ENCODE results near the gene VEGFA.

Gene VEGFA

DNA sequence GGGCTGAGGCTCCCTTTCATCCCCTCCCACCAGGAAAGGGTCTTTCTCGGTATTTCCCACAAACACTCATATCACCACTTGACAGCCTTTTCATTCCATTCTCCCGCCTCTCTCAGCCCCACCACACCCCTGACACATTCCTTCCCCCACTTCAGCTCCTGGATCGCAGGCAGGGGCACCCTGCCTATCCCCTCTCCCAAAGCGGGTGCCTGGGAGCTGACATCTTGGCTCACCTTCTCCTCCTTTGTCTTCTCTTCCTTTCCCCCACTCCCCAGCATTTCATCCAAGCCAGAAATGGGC, 10.2 kb upstream of the VEGFA start:
- DNase-seq (ENCODE audit: low read depth in 1 of 2, low spot score in 1 of 2) = no peak
- TF ChIP-seq POLR2AphosphoS5 (IDR thresholded peaks at IDR 0.05; ENCODE audit: low read depth) (no peak), GABPA (IDR thresholded peaks at IDR 0.05; ENCODE audit: low read depth) (no peak), SPI1 (IDR thresholded peaks at IDR 0.05; ENCODE audit: borderline replicate concordance, low read depth) (no peak)
- TF ChIP-seq, protein P1, sequence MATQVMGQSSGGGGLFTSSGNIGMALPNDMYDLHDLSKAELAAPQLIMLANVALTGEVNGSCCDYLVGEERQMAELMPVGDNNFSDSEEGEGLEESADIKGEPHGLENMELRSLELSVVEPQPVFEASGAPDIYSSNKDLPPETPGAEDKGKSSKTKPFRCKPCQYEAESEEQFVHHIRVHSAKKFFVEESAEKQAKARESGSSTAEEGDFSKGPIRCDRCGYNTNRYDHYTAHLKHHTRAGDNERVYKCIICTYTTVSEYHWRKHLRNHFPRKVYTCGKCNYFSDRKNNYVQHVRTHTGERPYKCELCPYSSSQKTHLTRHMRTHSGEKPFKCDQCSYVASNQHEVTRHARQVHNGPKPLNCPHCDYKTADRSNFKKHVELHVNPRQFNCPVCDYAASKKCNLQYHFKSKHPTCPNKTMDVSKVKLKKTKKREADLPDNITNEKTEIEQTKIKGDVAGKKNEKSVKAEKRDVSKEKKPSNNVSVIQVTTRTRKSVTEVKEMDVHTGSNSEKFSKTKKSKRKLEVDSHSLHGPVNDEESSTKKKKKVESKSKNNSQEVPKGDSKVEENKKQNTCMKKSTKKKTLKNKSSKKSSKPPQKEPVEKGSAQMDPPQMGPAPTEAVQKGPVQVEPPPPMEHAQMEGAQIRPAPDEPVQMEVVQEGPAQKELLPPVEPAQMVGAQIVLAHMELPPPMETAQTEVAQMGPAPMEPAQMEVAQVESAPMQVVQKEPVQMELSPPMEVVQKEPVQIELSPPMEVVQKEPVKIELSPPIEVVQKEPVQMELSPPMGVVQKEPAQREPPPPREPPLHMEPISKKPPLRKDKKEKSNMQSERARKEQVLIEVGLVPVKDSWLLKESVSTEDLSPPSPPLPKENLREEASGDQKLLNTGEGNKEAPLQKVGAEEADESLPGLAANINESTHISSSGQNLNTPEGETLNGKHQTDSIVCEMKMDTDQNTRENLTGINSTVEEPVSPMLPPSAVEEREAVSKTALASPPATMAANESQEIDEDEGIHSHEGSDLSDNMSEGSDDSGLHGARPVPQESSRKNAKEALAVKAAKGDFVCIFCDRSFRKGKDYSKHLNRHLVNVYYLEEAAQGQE (IDR thresholded peaks at IDR 0.05; ENCODE audit: insufficient replicate concordance, low read depth) = no peak
- TF ChIP-seq, protein P2, sequence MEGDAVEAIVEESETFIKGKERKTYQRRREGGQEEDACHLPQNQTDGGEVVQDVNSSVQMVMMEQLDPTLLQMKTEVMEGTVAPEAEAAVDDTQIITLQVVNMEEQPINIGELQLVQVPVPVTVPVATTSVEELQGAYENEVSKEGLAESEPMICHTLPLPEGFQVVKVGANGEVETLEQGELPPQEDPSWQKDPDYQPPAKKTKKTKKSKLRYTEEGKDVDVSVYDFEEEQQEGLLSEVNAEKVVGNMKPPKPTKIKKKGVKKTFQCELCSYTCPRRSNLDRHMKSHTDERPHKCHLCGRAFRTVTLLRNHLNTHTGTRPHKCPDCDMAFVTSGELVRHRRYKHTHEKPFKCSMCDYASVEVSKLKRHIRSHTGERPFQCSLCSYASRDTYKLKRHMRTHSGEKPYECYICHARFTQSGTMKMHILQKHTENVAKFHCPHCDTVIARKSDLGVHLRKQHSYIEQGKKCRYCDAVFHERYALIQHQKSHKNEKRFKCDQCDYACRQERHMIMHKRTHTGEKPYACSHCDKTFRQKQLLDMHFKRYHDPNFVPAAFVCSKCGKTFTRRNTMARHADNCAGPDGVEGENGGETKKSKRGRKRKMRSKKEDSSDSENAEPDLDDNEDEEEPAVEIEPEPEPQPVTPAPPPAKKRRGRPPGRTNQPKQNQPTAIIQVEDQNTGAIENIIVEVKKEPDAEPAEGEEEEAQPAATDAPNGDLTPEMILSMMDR (IDR thresholded peaks at IDR 0.05; ENCODE audit: insufficient read depth, low read length) = no peak
- no peak overlapping the region for H3K27ac ChIP-seq (replicated peaks)
- no peaks in the 10 kb centered on the region for H3K27me3 ChIP-seq (ENCODE audit: insufficient read depth, poor library complexity, severe bottlenecking)
- no peak overlapping the region for H3K4me3 ChIP-seq (replicated peaks; ENCODE audit: insufficient read depth, low read length)

DNA sequence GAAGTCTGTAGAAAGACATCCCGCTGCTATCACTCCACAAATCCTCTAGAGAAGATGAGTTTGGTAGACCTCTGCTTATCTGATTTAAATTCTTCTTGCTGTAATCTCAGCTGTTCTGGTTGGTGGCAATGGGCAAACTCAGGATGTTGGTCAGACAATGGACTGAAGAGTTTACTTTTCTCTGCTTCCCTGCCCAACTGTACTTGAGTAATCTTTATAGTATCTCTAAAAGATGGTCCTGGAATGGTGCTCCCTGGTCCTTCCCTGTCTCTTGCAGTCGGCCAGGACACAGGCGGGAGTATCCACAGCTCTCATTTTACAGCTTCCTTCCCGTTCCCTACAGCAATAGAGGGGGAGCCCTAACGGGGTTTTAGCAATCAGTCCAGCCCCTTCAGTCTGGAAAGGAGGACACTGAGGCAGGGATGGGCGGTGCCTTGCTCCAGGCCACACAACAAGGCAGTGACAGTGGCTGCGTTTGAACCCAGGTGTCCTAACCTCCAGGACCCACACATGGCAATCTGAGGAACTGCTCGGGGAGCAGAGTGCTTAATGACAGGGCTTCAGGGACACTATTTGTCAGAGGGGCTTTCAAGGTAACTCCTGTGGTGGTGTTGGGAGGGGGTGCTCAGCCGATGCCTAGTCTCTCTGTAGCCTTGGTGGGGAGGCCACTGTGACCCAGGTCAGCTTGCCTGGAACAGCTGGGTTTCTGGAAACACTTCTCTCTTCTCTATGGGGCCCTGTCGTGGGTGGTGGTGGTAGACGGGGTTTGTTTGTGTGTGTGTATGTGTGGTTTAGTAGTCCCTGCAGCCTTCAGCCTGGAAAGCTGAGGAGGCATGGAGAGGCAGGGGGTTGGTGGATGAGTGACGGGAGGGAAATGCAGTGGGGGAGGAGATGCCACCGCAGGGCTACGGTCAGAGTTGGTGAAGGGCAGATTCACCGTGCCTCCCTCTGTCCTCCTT, 9.5 kb upstream of the VEGFA start:
- H3K27ac ChIP-seq (replicated peaks) = no peak overlapping the region
- no peak for DNase-seq (ENCODE audit: low read depth in 1 of 2, low spot score in 1 of 2)

DNA sequence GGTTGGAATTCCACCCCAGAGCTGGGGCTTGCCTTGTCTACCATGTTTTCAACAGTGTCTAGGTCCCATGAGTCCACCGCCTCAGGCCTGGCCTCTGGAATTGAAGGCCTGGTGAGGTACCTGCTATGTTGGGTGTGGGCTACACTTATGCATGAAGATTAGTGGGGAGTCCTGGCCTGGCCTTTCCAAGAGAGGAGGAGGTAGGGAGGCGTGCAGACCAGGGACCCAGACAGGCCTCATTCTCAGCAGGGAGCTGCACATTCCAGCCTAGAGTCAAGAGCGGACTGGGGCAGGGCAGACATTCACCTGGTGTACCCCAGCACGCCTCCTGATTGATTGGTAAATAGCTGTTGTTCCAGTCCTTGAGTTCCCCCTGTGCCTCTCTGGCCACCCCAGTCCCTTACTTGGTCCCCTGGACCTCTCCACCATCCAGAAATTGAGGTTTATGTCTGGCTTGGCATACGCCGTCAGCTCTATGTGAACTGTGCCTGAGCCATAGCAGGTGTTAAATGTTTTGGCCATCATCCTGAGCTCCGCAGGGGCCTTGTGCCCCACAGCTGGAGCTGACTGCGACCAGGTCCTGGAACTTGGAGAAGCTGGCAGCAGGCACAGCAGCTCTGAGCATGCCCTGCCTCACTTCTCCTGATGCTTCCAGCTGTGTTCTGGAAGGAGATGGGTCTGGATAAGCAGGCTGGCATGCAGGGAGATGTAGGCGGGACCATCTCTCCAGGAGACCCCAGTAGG, 8.2 kb upstream of the VEGFA start:
- Histone ChIP-seq H3K27me3 (ENCODE audit: insufficient read depth, poor library complexity, severe bottlenecking) (no peaks in the 10 kb centered on the region), H3K4me3 (replicated peaks; ENCODE audit: insufficient read depth, low read length) (no peak overlapping the region), H3K27ac (replicated peaks) (no peak overlapping the region)
- TF ChIP-seq, protein P1 (IDR thresholded peaks at IDR 0.05; ENCODE audit: insufficient replicate concordance, low read depth) = no peak
- no peak for TF ChIP-seq SPI1 (IDR thresholded peaks at IDR 0.05; ENCODE audit: borderline replicate concordance, low read depth)
- no peak for TF ChIP-seq POLR2AphosphoS5 (IDR thresholded peaks at IDR 0.05; ENCODE audit: low read depth)
- no peak for TF ChIP-seq GABPA (IDR thresholded peaks at IDR 0.05; ENCODE audit: low read depth)
- TF ChIP-seq, protein P2 (IDR thresholded peaks at IDR 0.05; ENCODE audit: insufficient read depth, low read length) = no peak
- no peak for DNase-seq (ENCODE audit: low read depth in 1 of 2, low spot score in 1 of 2)

More for the DNA sequence above, 9.5 kb upstream of the VEGFA start:
- H3K27me3 ChIP-seq (ENCODE audit: insufficient read depth, poor library complexity, severe bottlenecking) = no peaks in the 10 kb centered on the region
- H3K4me3 ChIP-seq (replicated peaks; ENCODE audit: insufficient read depth, low read length) = no peak overlapping the region
- TF ChIP-seq, protein P2 (IDR thresholded peaks at IDR 0.05; ENCODE audit: insufficient read depth, low read length) = no peak
- TF ChIP-seq SPI1 (IDR thresholded peaks at IDR 0.05; ENCODE audit: borderline replicate concordance, low read depth) (no peak), POLR2AphosphoS5 (IDR thresholded peaks at IDR 0.05; ENCODE audit: low read depth) (no peak), GABPA (IDR thresholded peaks at IDR 0.05; ENCODE audit: low read depth) (no peak)
- TF ChIP-seq, protein P1 (IDR thresholded peaks at IDR 0.05; ENCODE audit: insufficient replicate concordance, low read depth) = no peak

Measured in HL-60 (cell line).